Measurements from ENCODE around the gene CHMP5. TPM values are rescaled to one million over a fixed set of nuclear protein-coding genes. Genes with fewer than 3 reads are reported as not detected.

CHMP5 gene
- polyA plus RNA-seq, 3 donors, result 33.5 to 72.5 (median 65.0) TPM

DNA sequence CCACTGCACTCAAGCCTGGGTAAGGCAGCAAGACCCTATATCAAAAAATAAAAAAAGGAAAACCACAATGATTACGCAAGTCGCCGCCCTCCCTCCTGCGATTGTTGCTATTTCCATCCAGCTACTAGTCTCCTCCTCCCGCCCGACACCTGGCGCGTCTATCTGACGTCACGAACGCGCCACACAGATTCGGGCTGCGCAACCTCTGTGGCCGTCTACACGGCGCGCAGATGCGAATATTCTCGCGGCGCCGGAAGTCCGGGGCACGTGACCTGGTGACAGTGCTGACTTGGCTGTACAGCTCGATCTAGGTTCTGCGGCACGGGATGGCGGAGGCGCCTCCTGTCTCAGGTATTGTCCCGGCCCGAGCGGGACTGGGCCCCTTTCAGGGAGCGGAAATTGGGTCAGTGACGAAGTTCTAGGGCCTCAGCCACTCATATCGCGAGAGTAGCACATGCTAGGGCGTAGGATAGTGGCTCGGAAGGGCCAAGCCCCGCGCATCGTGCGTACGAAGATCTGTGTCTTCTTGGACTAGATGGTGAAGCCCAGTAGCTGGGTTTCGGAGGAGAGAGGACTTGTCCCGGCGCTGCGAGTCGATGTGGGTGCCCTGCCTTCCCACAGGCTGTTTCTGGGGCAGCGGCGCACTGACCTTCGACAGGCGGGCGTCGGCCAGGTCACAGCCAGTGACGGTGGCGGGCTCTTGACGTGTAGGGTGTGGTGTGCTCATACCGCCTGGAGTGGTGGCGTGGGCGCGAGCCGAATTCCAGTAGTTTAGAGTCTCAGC is 25.6 kb downstream of the CHMP5 start, which contains the start of gene NFX1:
Gene NFX1, plus strand, starts transcription at position 270 of the 784 bp plus-strand sequence. Its CDS starts 57 bp downstream, at position 327.
- peaks cover 25 to 26% of the 10 kb centered on the region in 2 donors for H3K36me3 Mint-ChIP-seq
- peak within 1 kb of the TSS; percentile 90 to 97 for H3K4me3 Mint-ChIP-seq
- H3K9me3 Mint-ChIP-seq, result no peaks in the 10 kb centered on the region
- H3K27ac Mint-ChIP-seq, result peak within 1 kb of the TSS; percentile 99 to 100 (median 100)
- Histone ChIP-seq H3K9me3 (replicated peaks in 1 of 2; ENCODE audit: control insufficient read depth in 1 of 2, insufficient read depth in 1 of 2, low read length in 2 of 2) (no peaks in the 10 kb centered on the region), H3K4me2 (replicated peaks; ENCODE audit: extremely low read depth, low read length, poor library complexity, severe bottlenecking) (peak within 1 kb of the TSS; percentile 76), H3K79me2 (ENCODE audit: insufficient read depth, low read length) (peaks cover 51% of the 10 kb centered on the region), H3K27me3 (ENCODE audit: control insufficient read depth in 2 of 2, insufficient read depth in 2 of 2, low read length in 2 of 2) (no peaks in the 10 kb centered on the region), H3K9ac (ENCODE audit: insufficient read depth, low read length, poor library complexity, severe bottlenecking) (peak within 1 kb of the TSS; percentile 96), H3K36me3 (replicated peaks in 1 of 2; ENCODE audit: control insufficient read depth in 1 of 2, insufficient read depth in 2 of 2, low read length in 2 of 2) (peaks cover 16 to 33% of the 10 kb centered on the region in 2 donors), H4K20me1 (ENCODE audit: insufficient read depth, low read length) (no peaks in the 10 kb centered on the region), H2AFZ (ENCODE audit: insufficient read depth, low read depth, low read length, poor library complexity, severe bottlenecking) (peak within 1 kb of the TSS; percentile 71), H3K4me1 (ENCODE audit: control insufficient read depth in 1 of 2, insufficient read depth in 2 of 2, low read length in 2 of 2) (peaks cover 25 to 41% of the 10 kb centered on the region in 2 donors), H3K27ac (ENCODE audit: low read depth in 1 of 2, low read length in 2 of 2) (peak within 1 kb of the TSS; percentile 99 to 100), H3K4me3 (replicated peaks in 1 of 3; ENCODE audit: low read depth in 2 of 3, low read length in 3 of 3) (peak within 1 kb of the TSS; percentile 52 to 84 (median 76))
- intact Hi-C loops (cut with micrococcal nuclease), result loop anchor here in 1 of 2 donors (10.0 kb wide), 1 partner anchor 184 kb away; the partner anchor contains the start of gene NOL6
- under 1% methylated on average over 62 of the region's 63 CpGs for WGBS (ENCODE audit: insufficient coverage)
- no peak for TF ChIP-seq CTCF (IDR thresholded peaks at IDR 0.05)
- DNase-seq, result peak; percentile 98 to 100 (median 99)
- H3K4me1 Mint-ChIP-seq, result peaks cover 46% of the 10 kb centered on the region
- no peaks in the 10 kb centered on the region for H3K27me3 Mint-ChIP-seq (ENCODE audit: low read depth in 3 of 3)

DNA sequence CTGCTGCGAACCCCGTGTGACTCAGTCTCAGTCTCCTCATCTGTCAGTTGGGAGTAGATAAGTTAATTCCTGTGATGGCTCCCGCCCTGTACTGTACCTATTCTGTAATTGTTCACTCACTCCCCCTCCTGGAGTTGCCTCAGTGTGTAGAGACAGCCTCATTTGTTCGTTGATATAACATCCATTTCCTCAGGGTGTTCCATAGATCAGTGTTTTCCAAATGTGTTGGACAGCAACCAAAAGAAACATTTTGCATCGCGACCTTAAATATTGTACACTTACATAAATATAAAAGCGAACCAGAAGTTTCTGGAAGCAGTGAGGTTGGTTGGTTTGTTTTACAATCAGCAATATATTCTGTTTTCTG is 26.2 kb downstream of the CHMP5 start:
- Histone ChIP-seq H3K9ac (ENCODE audit: insufficient read depth, low read length, poor library complexity, severe bottlenecking) (peak overlapping the region; percentile 96), H3K27me3 (ENCODE audit: control insufficient read depth in 2 of 2, insufficient read depth in 2 of 2, low read length in 2 of 2) (no peaks in the 10 kb centered on the region), H3K4me1 (ENCODE audit: control insufficient read depth in 1 of 2, insufficient read depth in 2 of 2, low read length in 2 of 2) (peaks cover 25 to 41% of the 10 kb centered on the region in 2 donors), H3K36me3 (replicated peaks in 1 of 2; ENCODE audit: control insufficient read depth in 1 of 2, insufficient read depth in 2 of 2, low read length in 2 of 2) (peaks cover 20 to 38% of the 10 kb centered on the region in 2 donors), H3K27ac (ENCODE audit: low read depth in 1 of 2, low read length in 2 of 2) (peak overlapping the region; percentile 99 to 100), H4K20me1 (ENCODE audit: insufficient read depth, low read length) (no peaks in the 10 kb centered on the region), H2AFZ (ENCODE audit: insufficient read depth, low read depth, low read length, poor library complexity, severe bottlenecking) (peak overlapping the region; percentile 54), H3K4me3 (replicated peaks in 1 of 3; ENCODE audit: low read depth in 2 of 3, low read length in 3 of 3) (peak overlapping the region; percentile 52 to 84 (median 76)), H3K9me3 (replicated peaks in 1 of 2; ENCODE audit: control insufficient read depth in 1 of 2, insufficient read depth in 1 of 2, low read length in 2 of 2) (no peaks in the 10 kb centered on the region), H3K79me2 (ENCODE audit: insufficient read depth, low read length) (peaks cover 57% of the 10 kb centered on the region), H3K4me2 (replicated peaks; ENCODE audit: extremely low read depth, low read length, poor library complexity, severe bottlenecking) (peak overlapping the region; percentile 76)
- Mint-ChIP-seq H3K27ac (peak overlapping the region; percentile 99 to 100 (median 100)), H3K27me3 (ENCODE audit: low read depth in 3 of 3) (no peaks in the 10 kb centered on the region), H3K9me3 (no peaks in the 10 kb centered on the region), H3K4me3 (peak overlapping the region; percentile 90 to 97), H3K36me3 (peaks cover 27 to 28% of the 10 kb centered on the region in 2 donors), H3K4me1 (peaks cover 46% of the 10 kb centered on the region)
- 0% methylated on average over 1 of the region's 7 CpGs for WGBS (ENCODE audit: insufficient coverage)
- intact Hi-C loops (cut with micrococcal nuclease), result loop anchor here in 1 of 2 donors (10.0 kb wide), 1 partner anchor 184 kb away; the partner anchor contains the start of gene NOL6
- no peak for DNase-seq
- TF ChIP-seq CTCF (IDR thresholded peaks at IDR 0.05), result no peak

All from CD14-positive monocyte (primary cell).